ENCODE data around the gene CDH15.
A peak's percentile ranks its signal among the peaks of the same experiment; 100 is the strongest.

CDH15 gene

GRCh38 chr16:89202422-89203215 lies 31.1 kb downstream of the CDH15 start:
- Mint-ChIP-seq H3K4me1 (ENCODE audit: low read depth) (peaks cover 16% of the 10 kb centered on the region), H3K36me3 (no peaks in the 10 kb centered on the region), H3K27me3 (peaks cover 22% of the 10 kb centered on the region), H3K27ac (peak overlapping the region; percentile 11), H3K4me3 (peak overlapping the region; percentile 79), H3K9me3 (ENCODE audit: low read depth) (no peaks in the 10 kb centered on the region)

GRCh38 chr16:89207993-89208392 lies 36.4 kb downstream of the CDH15 start:
- H3K4me1 Mint-ChIP-seq (ENCODE audit: low read depth), result peaks cover 3% of the 10 kb centered on the region
- no peaks in the 10 kb centered on the region for H3K36me3 Mint-ChIP-seq

DNA sequence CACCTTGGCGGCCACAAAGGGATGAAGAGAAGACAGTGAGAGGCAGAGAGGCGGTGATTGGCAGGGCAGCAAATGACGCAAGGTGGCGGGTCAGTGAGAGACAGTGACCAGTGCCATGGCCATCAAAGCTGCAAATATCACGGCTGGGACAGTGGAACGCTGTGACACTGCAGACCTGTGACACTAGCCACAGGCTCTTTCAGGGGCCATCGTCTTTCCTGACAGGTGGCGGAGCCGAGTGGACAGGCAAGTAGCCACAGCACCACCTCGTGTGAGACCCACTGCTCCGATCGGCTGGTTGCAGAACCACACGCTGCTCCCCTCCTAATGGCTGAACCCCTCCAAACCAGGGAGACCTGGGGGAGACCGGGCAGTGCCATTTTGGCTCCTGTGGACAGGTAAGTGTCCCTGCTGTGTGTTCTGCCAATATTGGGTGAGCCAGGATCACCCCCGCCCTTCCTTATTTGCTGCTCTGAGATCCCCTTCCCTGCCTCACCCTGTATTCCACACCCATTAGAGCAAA lies 38.0 kb downstream of the CDH15 start:
- Mint-ChIP-seq H3K27ac (no peak overlapping the region), H3K4me3 (no peak overlapping the region), H3K36me3 (no peaks in the 10 kb centered on the region), H3K27me3 (peaks cover 13% of the 10 kb centered on the region), H3K9me3 (ENCODE audit: low read depth) (no peaks in the 10 kb centered on the region), H3K4me1 (ENCODE audit: low read depth) (no peaks in the 10 kb centered on the region)

More at GRCh38 chr16:89207993-89208392, 36.4 kb downstream of the CDH15 start:
- Mint-ChIP-seq H3K27ac (no peak overlapping the region), H3K9me3 (ENCODE audit: low read depth) (no peaks in the 10 kb centered on the region), H3K4me3 (no peak overlapping the region), H3K27me3 (peaks cover 26% of the 10 kb centered on the region)

DNA sequence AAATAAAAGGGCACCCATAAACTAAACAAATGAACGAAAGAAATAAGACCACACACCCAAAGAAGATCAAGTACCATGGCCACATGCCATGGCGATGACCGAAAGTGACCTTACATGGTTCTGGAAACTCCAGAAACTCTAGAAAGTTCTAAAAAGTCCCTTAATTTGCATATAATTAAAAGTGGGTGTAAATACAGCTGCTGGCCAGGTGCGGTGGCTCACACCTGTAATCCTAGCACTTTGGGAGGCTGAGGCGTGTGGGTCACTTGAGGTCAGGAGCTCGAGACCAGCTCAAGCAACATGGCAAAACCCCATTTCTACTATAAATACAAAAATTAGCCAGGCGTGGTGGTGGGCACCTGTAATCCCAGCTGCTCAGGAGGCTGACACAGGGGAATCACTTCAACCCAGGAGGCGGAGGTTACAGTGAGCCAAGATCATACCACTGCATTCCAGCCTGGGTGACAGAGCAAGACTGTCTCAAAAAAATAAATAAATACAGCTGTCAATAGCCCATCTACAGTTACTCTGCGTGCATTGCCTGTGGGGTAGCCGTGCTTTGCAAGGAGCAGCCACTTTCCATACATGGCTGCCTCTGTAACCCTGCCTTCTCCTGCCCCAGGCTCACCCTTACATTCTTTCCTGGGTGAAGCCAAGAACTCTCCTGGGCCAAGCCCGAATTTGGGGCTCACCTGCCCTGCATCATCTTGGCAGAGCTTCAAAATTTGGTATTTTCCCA lies 38.8 kb downstream of the CDH15 start:
- H3K36me3 Mint-ChIP-seq, result no peaks in the 10 kb centered on the region
- H3K27me3 Mint-ChIP-seq, result peaks cover 13% of the 10 kb centered on the region
- H3K9me3 Mint-ChIP-seq (ENCODE audit: low read depth), result no peaks in the 10 kb centered on the region
- peaks cover 6% of the 10 kb centered on the region for H3K4me1 Mint-ChIP-seq (ENCODE audit: low read depth)
- no peak overlapping the region for H3K4me3 Mint-ChIP-seq
- H3K27ac Mint-ChIP-seq, result no peak overlapping the region

- peaks cover 13% of the 10 kb centered on the region for H3K27me3 Mint-ChIP-seq
- H3K4me3 Mint-ChIP-seq, result no peak overlapping the region
- no peaks in the 10 kb centered on the region for H3K9me3 Mint-ChIP-seq (ENCODE audit: low read depth)
- H3K4me1 Mint-ChIP-seq (ENCODE audit: low read depth), result peaks cover 8% of the 10 kb centered on the region
- no peak overlapping the region for H3K27ac Mint-ChIP-seq
- H3K36me3 Mint-ChIP-seq, result no peaks in the 10 kb centered on the region
Measured at GRCh38 chr16:89210904-89211515, 39.5 kb downstream of the CDH15 start.

DNA sequence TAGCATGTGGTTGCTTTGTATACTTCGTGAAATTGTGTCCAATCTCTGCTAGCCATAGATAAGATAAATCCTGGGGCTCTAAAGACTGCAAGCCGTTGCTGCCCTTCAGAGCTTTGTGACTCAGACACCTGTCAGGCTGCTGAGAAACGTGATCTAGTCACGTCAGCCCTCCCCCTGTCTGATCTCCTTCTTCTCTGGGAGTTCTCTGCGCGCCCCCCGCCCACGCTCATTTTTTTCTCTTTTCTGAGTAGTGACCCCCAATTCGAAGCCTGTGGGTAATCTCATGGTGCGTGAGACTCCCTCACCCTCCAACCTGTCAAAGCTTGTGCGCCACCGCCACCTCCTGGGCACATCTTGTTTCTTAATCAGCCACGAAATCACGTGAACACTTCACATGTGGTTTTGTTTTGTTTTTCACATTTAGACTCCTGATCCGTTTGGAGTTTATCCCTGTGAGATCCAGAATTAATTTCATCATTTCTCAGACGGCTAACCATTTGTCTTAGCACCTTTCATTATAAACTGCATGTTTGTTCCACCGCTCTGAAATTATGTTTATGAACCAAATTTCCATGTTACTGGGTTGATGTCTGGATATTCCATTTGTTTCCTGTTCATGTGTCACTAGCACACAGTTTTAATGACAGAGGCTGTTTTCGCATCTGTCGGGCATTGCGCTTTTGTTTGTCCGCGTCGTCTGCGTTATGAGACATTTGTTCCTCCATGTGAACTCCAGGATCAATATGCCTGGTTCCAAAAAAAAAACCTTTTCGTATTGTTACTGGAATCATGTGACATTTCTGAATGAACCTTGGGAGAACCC lies 45.0 kb downstream of the CDH15 start:
- H3K4me1 Mint-ChIP-seq (ENCODE audit: low read depth), result peaks cover 19% of the 10 kb centered on the region
- H3K4me3 Mint-ChIP-seq, result peak overlapping the region; percentile 84
- no peaks in the 10 kb centered on the region for H3K27me3 Mint-ChIP-seq

DNA sequence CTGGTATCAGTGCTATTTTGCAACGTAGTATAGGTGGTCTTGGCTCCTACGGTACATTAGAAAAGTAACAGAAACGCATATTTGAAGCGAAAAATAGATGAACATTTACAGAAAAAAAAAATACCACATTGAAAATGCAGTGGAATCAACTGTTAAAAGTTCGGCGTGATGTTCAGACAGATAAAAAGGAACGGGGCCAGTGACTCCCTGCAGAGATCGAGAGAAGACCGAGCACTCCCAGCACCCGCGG lies 45.5 kb downstream of the CDH15 start:
- Mint-ChIP-seq H3K36me3 (no peaks in the 10 kb centered on the region), H3K27me3 (no peaks in the 10 kb centered on the region), H3K27ac (peak overlapping the region; percentile 88), H3K4me3 (peak overlapping the region; percentile 84), H3K9me3 (ENCODE audit: low read depth) (no peaks in the 10 kb centered on the region), H3K4me1 (ENCODE audit: low read depth) (peaks cover 19% of the 10 kb centered on the region)

More for the DNA sequence above, 45.0 kb downstream of the CDH15 start:
- peak overlapping the region; percentile 88 for H3K27ac Mint-ChIP-seq
- H3K36me3 Mint-ChIP-seq, result no peaks in the 10 kb centered on the region
- no peaks in the 10 kb centered on the region for H3K9me3 Mint-ChIP-seq (ENCODE audit: low read depth)

- peak within 1 kb of the TSS; percentile 84 for H3K4me3 Mint-ChIP-seq
- no peaks in the 10 kb centered on the region for H3K9me3 Mint-ChIP-seq (ENCODE audit: low read depth)
- H3K36me3 Mint-ChIP-seq, result peaks cover 1% of the 10 kb centered on the region
- peaks cover 19% of the 10 kb centered on the region for H3K4me1 Mint-ChIP-seq (ENCODE audit: low read depth)
- H3K27ac Mint-ChIP-seq, result peak within 1 kb of the TSS; percentile 88
- H3K27me3 Mint-ChIP-seq, result no peaks in the 10 kb centered on the region
Measured at GRCh38 chr16:89217388-89218191, 46.0 kb downstream of the CDH15 start, which contains the start of gene ZNF778. Gene ZNF778, plus strand, starts transcription at chr16:89217703. Its CDS starts 3,425 bp downstream, at chr16:89221128.

DNA sequence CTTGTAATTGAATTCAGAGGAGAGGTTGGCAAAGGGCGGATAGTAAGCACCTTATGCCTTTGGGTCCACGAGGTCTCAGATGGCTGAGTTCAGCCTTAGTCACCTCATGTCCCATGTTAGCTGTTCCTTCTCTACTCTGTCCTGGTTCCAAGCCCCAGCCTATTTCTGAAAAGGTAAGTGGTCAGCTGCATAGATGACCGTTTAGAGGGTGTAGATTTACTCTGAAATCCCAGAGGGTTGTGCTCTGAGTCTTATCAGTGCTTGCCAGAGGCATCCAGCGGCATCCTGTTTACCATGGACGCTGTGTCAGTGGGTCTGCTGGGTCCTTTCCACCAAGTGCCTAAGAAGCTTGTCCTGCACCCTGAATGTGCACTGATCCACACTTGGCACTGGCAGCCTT lies 47.8 kb downstream of the CDH15 start:
- Mint-ChIP-seq H3K27ac (peak overlapping the region; percentile 23), H3K4me3 (peak overlapping the region; percentile 66), H3K36me3 (peaks cover 4% of the 10 kb centered on the region), H3K4me1 (ENCODE audit: low read depth) (peaks cover 19% of the 10 kb centered on the region), H3K27me3 (no peaks in the 10 kb centered on the region), H3K9me3 (ENCODE audit: low read depth) (no peaks in the 10 kb centered on the region)

- H3K4me3 Mint-ChIP-seq, result no peak overlapping the region
- H3K4me1 Mint-ChIP-seq (ENCODE audit: low read depth), result peaks cover 7% of the 10 kb centered on the region
- H3K36me3 Mint-ChIP-seq, result peaks cover 15% of the 10 kb centered on the region
- peaks cover 6% of the 10 kb centered on the region for H3K9me3 Mint-ChIP-seq (ENCODE audit: low read depth)
- no peak overlapping the region for H3K27ac Mint-ChIP-seq
- H3K27me3 Mint-ChIP-seq, result no peaks in the 10 kb centered on the region
Measured at GRCh38 chr16:89221604-89222003, 50.1 kb downstream of the CDH15 start.

- Mint-ChIP-seq H3K9me3 (ENCODE audit: low read depth) (peaks cover 9% of the 10 kb centered on the region), H3K36me3 (peaks cover 25% of the 10 kb centered on the region), H3K4me1 (ENCODE audit: low read depth) (peaks cover 4% of the 10 kb centered on the region), H3K27ac (no peak overlapping the region), H3K4me3 (no peak overlapping the region), H3K27me3 (no peaks in the 10 kb centered on the region)
Measured at GRCh38 chr16:89222931-89223330, 51.4 kb downstream of the CDH15 start.

GRCh38 chr16:89224665-89225064 lies 53.1 kb downstream of the CDH15 start:
- Mint-ChIP-seq H3K36me3 (peaks cover 35% of the 10 kb centered on the region), H3K4me3 (no peak overlapping the region), H3K4me1 (ENCODE audit: low read depth) (no peaks in the 10 kb centered on the region), H3K27ac (no peak overlapping the region), H3K27me3 (no peaks in the 10 kb centered on the region), H3K9me3 (ENCODE audit: low read depth) (peaks cover 9% of the 10 kb centered on the region)

- H3K36me3 Mint-ChIP-seq, result peaks cover 39% of the 10 kb centered on the region
Measured at GRCh38 chr16:89230255-89230654, 58.7 kb downstream of the CDH15 start.

DNA sequence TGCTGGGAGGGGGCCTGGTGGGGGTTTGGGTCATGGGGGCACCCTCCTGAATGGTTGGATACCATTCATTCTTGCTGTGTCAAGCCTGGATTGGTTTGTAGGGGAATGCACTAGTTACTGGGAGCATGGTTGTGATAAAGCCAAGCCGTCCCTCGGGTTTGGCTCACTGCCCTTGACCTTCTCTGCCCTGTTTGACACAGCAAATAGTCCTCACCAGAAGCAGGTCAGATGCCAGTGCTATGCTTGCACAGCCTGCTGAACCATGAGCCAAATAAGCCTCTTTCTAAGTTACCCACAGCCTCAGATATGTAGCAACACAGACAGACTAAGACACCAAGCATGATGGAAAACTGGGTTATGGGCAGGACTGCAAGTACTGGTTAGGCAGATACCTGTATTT lies 60.6 kb downstream of the CDH15 start:
- Mint-ChIP-seq H3K27ac (no peak overlapping the region), H3K27me3 (no peaks in the 10 kb centered on the region), H3K4me3 (no peak overlapping the region), H3K4me1 (ENCODE audit: low read depth) (peaks cover 4% of the 10 kb centered on the region), H3K9me3 (ENCODE audit: low read depth) (no peaks in the 10 kb centered on the region), H3K36me3 (peaks cover 27% of the 10 kb centered on the region)

More at GRCh38 chr16:89230255-89230654, 58.7 kb downstream of the CDH15 start:
- no peak overlapping the region for H3K4me3 Mint-ChIP-seq
- H3K4me1 Mint-ChIP-seq (ENCODE audit: low read depth), result peaks cover 4% of the 10 kb centered on the region
- no peak overlapping the region for H3K27ac Mint-ChIP-seq
- no peaks in the 10 kb centered on the region for H3K27me3 Mint-ChIP-seq
- H3K9me3 Mint-ChIP-seq (ENCODE audit: low read depth), result peaks cover 9% of the 10 kb centered on the region

All from activated naive CD8-positive, alpha-beta T cell (primary cell).